ENCODE results near the gene TJP2.

DNA sequence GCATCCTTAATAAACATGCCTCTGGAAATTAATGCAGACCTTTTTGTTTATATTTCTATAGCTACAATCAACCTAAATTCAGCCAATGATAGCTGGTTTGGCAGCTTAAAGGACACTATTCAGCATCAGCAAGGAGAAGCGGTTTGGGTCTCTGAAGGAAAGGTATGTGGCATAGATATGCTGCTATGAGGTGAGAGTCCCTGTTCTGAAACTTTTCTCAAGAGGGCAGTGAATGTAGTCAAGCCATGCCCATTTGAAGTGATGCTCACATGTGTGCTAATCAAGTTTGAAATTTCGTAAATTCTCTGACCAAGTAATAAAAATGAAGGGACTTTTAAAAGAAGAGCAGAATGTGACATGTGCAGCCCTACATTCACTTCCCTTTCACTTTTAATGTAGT lies 72.6 kb downstream of the TJP2 start:
- TF ChIP-seq, protein P1, sequence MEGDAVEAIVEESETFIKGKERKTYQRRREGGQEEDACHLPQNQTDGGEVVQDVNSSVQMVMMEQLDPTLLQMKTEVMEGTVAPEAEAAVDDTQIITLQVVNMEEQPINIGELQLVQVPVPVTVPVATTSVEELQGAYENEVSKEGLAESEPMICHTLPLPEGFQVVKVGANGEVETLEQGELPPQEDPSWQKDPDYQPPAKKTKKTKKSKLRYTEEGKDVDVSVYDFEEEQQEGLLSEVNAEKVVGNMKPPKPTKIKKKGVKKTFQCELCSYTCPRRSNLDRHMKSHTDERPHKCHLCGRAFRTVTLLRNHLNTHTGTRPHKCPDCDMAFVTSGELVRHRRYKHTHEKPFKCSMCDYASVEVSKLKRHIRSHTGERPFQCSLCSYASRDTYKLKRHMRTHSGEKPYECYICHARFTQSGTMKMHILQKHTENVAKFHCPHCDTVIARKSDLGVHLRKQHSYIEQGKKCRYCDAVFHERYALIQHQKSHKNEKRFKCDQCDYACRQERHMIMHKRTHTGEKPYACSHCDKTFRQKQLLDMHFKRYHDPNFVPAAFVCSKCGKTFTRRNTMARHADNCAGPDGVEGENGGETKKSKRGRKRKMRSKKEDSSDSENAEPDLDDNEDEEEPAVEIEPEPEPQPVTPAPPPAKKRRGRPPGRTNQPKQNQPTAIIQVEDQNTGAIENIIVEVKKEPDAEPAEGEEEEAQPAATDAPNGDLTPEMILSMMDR (IDR thresholded peaks at IDR 0.05) = no peak
- TF ChIP-seq POLR2AphosphoS5 (IDR thresholded peaks at IDR 0.05) = no peak
- TF ChIP-seq POLR2A (IDR thresholded peaks at IDR 0.05) = no peak
